ENCODE data around the gene PAM. TPM values are rescaled to one million over a fixed set of nuclear protein-coding genes. Genes with fewer than 3 reads are reported as not detected.

PAM gene
- total RNA-seq, 1 donor from 2014 or later, result 171 TPM

GRCh38 chr5:102863764-102864560 is 108.9 kb downstream of the PAM start:
- Histone ChIP-seq H3K36me3 (no peaks in the 10 kb centered on the region), H3K4me3 (no peak overlapping the region), H3K27me3 (ENCODE audit: low read depth) (no peaks in the 10 kb centered on the region), H3K27ac (no peak overlapping the region), H3K4me1 (peaks cover 24% of the 10 kb centered on the region), H3K9me3 (no peaks in the 10 kb centered on the region)
- no peak for DNase-seq
- intact Hi-C loops (cut with DNase I), result no loop called here
- TF ChIP-seq CTCF (IDR thresholded peaks at IDR 0.05), result no peak
- no peak for ATAC-seq

- Histone ChIP-seq H3K9me3 (no peaks in the 10 kb centered on the region), H3K27ac (peak overlapping the region; percentile 79), H3K36me3 (no peaks in the 10 kb centered on the region), H3K27me3 (ENCODE audit: low read depth) (no peaks in the 10 kb centered on the region), H3K4me3 (peak overlapping the region; percentile 67), H3K4me1 (peaks cover 24% of the 10 kb centered on the region)
- no peak for ATAC-seq
- no peak for DNase-seq
- intact Hi-C loops (cut with DNase I), result no loop called here
- no peak for TF ChIP-seq CTCF (IDR thresholded peaks at IDR 0.05)
Observed at GRCh38 chr5:102865171-102865509, 110.0 kb downstream of the PAM start.

GRCh38 chr5:102865510-102866236 is 110.6 kb downstream of the PAM start:
- Histone ChIP-seq H3K4me3 (peak overlapping the region; percentile 67), H3K27ac (peak overlapping the region; percentile 79), H3K36me3 (no peaks in the 10 kb centered on the region), H3K4me1 (peaks cover 24% of the 10 kb centered on the region), H3K9me3 (no peaks in the 10 kb centered on the region), H3K27me3 (ENCODE audit: low read depth) (no peaks in the 10 kb centered on the region)
- intact Hi-C loops (cut with DNase I), result no loop called here
- DNase-seq, result peak; percentile 76
- no peak for TF ChIP-seq CTCF (IDR thresholded peaks at IDR 0.05)
- ATAC-seq, result peak; percentile 91 to 92

GRCh38 chr5:102866237-102866600 is 111.1 kb downstream of the PAM start:
- Histone ChIP-seq H3K27ac (peak overlapping the region; percentile 79), H3K27me3 (ENCODE audit: low read depth) (no peaks in the 10 kb centered on the region), H3K36me3 (no peaks in the 10 kb centered on the region), H3K4me1 (peaks cover 24% of the 10 kb centered on the region), H3K4me3 (peak overlapping the region; percentile 67), H3K9me3 (no peaks in the 10 kb centered on the region)
- TF ChIP-seq CTCF (IDR thresholded peaks at IDR 0.05), result no peak
- DNase-seq (no peak), ATAC-seq (peak in 1 of 2 donors; percentile 6)
- intact Hi-C loops (cut with DNase I), result no loop called here

- intact Hi-C loops (cut with DNase I), result no loop called here
- Histone ChIP-seq H3K27me3 (ENCODE audit: low read depth) (no peaks in the 10 kb centered on the region), H3K9me3 (no peaks in the 10 kb centered on the region), H3K4me3 (no peak overlapping the region), H3K36me3 (no peaks in the 10 kb centered on the region), H3K27ac (no peak overlapping the region), H3K4me1 (peaks cover 24% of the 10 kb centered on the region)
- no peak for DNase-seq
- no peak for TF ChIP-seq CTCF (IDR thresholded peaks at IDR 0.05)
- ATAC-seq, result no peak
Observed at GRCh38 chr5:102867992-102868662, 113.0 kb downstream of the PAM start.

Data from lower lobe of right lung (tissue), 2 donors.